Mucosa of descending colon (tissue), 3 donors: Measurements from ENCODE around the gene SPG11. TPM values are rescaled to one million over a fixed set of nuclear protein-coding genes. Genes with fewer than 3 reads are reported as not detected.

Experiments
- ATAC-seq: fragments of 200-7000 bp; cut with Tn5 transposase; one replicate; pipeline ENCODE4 v1.9.1; 2020; ENCODE audit warnings: mild to moderate bottlenecking, moderate library complexity
- DNase-seq, 3 donors: peaks; one replicate each; pipeline ENCODE4 v3.0.0-alpha.2; 2020
- H3K36me3 ChIP-seq: fragments of 200-600 bp; one replicate; pipeline ENCODE4 v1.8.0; 2021; ENCODE audit warnings: low read depth, mild to moderate bottlenecking
- H3K4me1 ChIP-seq: fragments of 200-600 bp; one replicate; pipeline ENCODE4 v1.8.0; 2021; ENCODE audit warnings: low read depth, mild to moderate bottlenecking
- H3K4me3 ChIP-seq: fragments of 200-600 bp; one replicate; pipeline ENCODE4 v1.8.0; 2021; ENCODE audit warnings: mild to moderate bottlenecking
- H3K9me3 ChIP-seq: fragments of 200-600 bp; one replicate; pipeline ENCODE4 v1.8.0; 2021; ENCODE audit warnings: mild to moderate bottlenecking
- intact Hi-C, 2 donors: fragments of 100-400 bp; cut with DNase I in 1 of 2; cut with micrococcal nuclease in 1 of 2; formaldehyde crosslinking; loops; one replicate each; pipeline versions ENCODE4 v1.11.0 to v1.11.1; 2022; cut with DNase I, micrococcal nuclease
- long read RNA-seq, 2 donors: library from polyadenylated mRNA; unstranded; transcript quantifications; one replicate each; pipeline ENCODE4 v2.0.0, GENCODE V29; 2019 to 2021
- total RNA-seq, 3 donors: library from RNA; stranded (reverse); fragmentation: NEBNext Ultra II Directional in 2 of 3; extraction: Animal tissue kit (Norgen Biotek cat#: 25700) in 2 of 3; gene quantifications; one replicate each; pipeline versions ENCODE4 v1.2.1 to v1.2.4, GENCODE V29; 2021 to 2023
- TF ChIP-seq, protein P1 (sequence below): fragments of 200-600 bp; IDR thresholded peaks from one replicate; pipeline ENCODE4 v1.8.0; 2022; ENCODE audit warnings: antibody characterized with exemption, mild to moderate bottlenecking
- donor health status: DM: no; HTN: no; CAD: no; lungs with moderate emphysema.
- donor health status: DM: no; HTN: no; CAD: no.
- donor health status: DM: no; HTN: yes; CAD: no.

Gene SPG11, protein sequence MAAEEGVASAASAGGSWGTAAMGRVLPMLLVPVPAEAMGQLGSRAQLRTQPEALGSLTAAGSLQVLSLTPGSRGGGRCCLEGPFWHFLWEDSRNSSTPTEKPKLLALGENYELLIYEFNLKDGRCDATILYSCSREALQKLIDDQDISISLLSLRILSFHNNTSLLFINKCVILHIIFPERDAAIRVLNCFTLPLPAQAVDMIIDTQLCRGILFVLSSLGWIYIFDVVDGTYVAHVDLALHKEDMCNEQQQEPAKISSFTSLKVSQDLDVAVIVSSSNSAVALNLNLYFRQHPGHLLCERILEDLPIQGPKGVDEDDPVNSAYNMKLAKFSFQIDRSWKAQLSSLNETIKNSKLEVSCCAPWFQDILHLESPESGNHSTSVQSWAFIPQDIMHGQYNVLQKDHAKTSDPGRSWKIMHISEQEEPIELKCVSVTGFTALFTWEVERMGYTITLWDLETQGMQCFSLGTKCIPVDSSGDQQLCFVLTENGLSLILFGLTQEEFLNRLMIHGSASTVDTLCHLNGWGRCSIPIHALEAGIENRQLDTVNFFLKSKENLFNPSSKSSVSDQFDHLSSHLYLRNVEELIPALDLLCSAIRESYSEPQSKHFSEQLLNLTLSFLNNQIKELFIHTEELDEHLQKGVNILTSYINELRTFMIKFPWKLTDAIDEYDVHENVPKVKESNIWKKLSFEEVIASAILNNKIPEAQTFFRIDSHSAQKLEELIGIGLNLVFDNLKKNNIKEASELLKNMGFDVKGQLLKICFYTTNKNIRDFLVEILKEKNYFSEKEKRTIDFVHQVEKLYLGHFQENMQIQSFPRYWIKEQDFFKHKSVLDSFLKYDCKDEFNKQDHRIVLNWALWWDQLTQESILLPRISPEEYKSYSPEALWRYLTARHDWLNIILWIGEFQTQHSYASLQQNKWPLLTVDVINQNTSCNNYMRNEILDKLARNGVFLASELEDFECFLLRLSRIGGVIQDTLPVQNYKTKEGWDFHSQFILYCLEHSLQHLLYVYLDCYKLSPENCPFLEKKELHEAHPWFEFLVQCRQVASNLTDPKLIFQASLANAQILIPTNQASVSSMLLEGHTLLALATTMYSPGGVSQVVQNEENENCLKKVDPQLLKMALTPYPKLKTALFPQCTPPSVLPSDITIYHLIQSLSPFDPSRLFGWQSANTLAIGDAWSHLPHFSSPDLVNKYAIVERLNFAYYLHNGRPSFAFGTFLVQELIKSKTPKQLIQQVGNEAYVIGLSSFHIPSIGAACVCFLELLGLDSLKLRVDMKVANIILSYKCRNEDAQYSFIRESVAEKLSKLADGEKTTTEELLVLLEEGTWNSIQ (N-terminal part only)
- total RNA-seq: 100 to 1,000 TPM in 1 of 3 donors, 10 to 100 TPM in 2; 89.9 to 135 (median 90.6) TPM
- long read RNA-seq, donor 1, partial matches to known transcripts: 8 of 11 reads
- long read RNA-seq, donor 1, other reads (novel, unspliced or antisense): 3 of 11 reads
- long read RNA-seq, donor 2, partial matches to known transcripts: 4 of 10 reads
- long read RNA-seq, donor 2, other reads (novel, unspliced or antisense): 2 of 10 reads

DNA sequence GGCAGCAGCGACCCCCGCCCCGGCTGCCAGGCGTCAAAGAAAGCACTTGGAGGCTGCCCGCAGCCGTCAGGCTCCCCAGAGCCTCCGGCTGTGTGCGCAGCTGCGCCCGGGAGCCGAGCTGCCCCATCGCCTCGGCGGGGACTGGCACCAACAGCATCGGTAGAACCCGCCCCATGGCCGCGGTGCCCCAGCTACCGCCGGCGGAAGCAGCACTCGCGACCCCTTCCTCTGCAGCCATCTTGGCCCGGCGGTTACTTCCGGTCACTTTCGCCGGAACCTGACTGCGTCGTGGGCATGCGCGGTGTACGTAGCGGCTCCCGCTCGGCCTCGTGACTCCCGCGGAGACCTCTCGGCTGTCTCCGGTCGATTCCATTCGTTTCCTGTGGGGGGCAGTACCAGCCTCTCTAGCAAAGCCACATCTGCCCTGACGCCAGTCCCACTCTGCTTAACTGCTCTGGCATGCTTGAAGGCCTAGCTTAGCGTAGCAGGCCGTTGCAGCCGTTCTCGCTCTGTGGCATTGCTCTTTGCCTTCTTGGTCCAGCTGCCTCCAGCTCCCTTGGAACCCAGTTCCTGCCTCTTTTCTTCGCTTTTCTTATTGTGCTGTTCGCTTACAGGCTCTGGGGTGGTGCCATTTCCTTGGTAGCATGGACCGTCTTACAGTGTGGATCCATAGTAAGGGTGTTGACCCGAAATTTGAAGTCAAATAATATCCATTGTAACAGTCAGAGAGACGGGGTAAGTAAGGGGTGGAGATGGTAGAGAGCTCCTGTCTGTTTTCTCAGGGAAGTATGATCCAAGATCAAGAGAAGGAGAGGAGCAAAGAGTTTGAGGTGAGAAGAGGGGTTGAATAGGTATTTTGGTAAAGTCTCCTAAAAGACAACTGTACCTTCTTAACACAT lies at the start of gene SPG11:
SPG11 (minus strand) TSS at position 253 of the 899 bp plus-strand sequence; CDS start at position 238, 15 bp downstream.
- intact Hi-C loops: loop anchor here (5.0 to 10.0 kb wide), 2 partner anchors 64 to 71 kb away; partner anchors contain the start of gene TRIM69 (in 1 of the 2)
- H3K9me3 ChIP-seq: no peaks in the 10 kb centered on the region
- peak within 1 kb of the TSS; percentile 94 for H3K4me3 ChIP-seq
- DNase-seq (peak; percentile 99), ATAC-seq (peak; percentile 96)
- no peaks in the 10 kb centered on the region for H3K36me3 ChIP-seq
- TF ChIP-seq, protein P1, sequence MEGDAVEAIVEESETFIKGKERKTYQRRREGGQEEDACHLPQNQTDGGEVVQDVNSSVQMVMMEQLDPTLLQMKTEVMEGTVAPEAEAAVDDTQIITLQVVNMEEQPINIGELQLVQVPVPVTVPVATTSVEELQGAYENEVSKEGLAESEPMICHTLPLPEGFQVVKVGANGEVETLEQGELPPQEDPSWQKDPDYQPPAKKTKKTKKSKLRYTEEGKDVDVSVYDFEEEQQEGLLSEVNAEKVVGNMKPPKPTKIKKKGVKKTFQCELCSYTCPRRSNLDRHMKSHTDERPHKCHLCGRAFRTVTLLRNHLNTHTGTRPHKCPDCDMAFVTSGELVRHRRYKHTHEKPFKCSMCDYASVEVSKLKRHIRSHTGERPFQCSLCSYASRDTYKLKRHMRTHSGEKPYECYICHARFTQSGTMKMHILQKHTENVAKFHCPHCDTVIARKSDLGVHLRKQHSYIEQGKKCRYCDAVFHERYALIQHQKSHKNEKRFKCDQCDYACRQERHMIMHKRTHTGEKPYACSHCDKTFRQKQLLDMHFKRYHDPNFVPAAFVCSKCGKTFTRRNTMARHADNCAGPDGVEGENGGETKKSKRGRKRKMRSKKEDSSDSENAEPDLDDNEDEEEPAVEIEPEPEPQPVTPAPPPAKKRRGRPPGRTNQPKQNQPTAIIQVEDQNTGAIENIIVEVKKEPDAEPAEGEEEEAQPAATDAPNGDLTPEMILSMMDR: peak; percentile 90
- H3K4me1 ChIP-seq: peaks cover 12% of the 10 kb centered on the region

DNA sequence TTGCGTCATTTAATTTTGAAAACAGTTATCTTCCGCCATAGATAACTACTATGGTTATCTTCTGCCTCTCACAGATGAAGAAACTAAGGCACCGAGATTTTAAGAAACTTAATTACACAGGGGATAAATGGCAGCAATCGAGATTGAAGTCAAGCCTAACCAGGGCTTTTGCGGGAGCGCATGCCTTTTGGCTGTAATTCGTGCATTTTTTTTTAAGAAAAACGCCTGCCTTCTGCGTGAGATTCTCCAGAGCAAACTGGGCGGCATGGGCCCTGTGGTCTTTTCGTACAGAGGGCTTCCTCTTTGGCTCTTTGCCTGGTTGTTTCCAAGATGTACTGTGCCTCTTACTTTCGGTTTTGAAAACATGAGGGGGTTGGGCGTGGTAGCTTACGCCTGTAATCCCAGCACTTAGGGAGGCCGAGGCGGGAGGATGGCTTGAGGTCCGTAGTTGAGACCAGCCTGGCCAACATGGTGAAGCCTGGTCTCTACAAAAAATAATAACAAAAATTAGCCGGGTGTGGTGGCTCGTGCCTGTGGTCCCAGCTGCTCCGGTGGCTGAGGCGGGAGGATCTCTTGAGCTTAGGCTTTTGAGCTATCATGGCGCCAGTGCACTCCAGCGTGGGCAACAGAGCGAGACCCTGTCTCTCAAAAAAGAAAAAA lies 49.0 kb upstream of the SPG11 start:
- TF ChIP-seq, protein P1: no peak
- Histone ChIP-seq H3K9me3 (no peaks in the 10 kb centered on the region), H3K4me3 (peak overlapping the region; percentile 98), H3K4me1 (peaks cover 28% of the 10 kb centered on the region), H3K36me3 (peaks cover 16% of the 10 kb centered on the region)
- peak; percentile 71 to 94 (median 74) for DNase-seq
- ATAC-seq: peak; percentile 63
- intact Hi-C loops: no loop called here

DNA sequence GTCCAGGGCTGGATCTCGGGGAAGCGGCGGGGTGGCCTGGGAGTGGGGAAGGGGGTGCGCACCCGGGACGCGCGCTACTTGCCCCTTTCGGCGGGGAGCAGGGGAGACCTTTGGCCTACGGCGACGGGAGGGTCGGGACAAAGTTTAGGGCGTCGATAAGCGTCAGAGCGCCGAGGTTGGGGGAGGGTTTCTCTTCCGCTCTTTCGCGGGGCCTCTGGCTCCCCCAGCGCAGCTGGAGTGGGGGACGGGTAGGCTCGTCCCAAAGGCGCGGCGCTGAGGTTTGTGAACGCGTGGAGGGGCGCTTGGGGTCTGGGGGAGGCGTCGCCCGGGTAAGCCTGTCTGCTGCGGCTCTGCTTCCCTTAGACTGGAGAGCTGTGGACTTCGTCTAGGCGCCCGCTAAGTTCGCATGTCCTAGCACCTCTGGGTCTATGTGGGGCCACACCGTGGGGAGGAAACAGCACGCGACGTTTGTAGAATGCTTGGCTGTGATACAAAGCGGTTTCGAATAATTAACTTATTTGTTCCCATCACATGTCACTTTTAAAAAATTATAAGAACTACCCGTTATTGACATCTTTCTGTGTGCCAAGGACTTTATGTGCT lies 48.4 kb upstream of the SPG11 start:
- Histone ChIP-seq H3K4me3 (peak overlapping the region; percentile 98), H3K36me3 (peaks cover 15% of the 10 kb centered on the region), H3K4me1 (peaks cover 34% of the 10 kb centered on the region), H3K9me3 (no peaks in the 10 kb centered on the region)
- intact Hi-C loops: no loop called here
- ATAC-seq (peak; percentile 50), DNase-seq (peak in 2 of 3 donors; percentile 62 to 81)
- TF ChIP-seq, protein P1: no peak

DNA sequence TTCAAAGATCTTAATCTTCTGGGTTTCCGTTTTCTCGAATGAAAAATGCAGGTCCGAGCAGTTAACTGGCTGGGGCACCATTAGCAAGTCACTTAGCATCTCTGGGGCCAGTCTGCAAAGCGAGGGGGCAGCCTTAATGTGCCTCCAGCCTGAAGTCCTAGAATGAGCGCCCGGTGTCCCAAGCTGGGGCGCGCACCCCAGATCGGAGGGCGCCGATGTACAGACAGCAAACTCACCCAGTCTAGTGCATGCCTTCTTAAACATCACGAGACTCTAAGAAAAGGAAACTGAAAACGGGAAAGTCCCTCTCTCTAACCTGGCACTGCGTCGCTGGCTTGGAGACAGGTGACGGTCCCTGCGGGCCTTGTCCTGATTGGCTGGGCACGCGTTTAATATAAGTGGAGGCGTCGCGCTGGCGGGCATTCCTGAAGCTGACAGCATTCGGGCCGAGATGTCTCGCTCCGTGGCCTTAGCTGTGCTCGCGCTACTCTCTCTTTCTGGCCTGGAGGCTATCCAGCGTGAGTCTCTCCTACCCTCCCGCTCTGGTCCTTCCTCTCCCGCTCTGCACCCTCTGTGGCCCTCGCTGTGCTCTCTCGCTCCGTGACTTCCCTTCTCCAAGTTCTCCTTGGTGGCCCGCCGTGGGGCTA lies 47.8 kb upstream of the SPG11 start, which contains the start of the genes B2M and PATL2:
B2M (plus strand) TSS at position 422 of the 647 bp plus-strand sequence; CDS start at position 452, 30 bp downstream.
PATL2 (minus strand) TSS at position 228 of the 647 bp plus-strand sequence. CDS start 34,833 bp downstream, outside the sequence.
- ATAC-seq (peak; percentile 87), DNase-seq (peak; percentile 95 to 98 (median 97))
- H3K36me3 ChIP-seq: peaks cover 8% of the 10 kb centered on the region
- H3K4me3 ChIP-seq: peak within 1 kb of the TSS; percentile 98
- no peaks in the 10 kb centered on the region for H3K9me3 ChIP-seq
- TF ChIP-seq, protein P1: no peak
- H3K4me1 ChIP-seq: peaks cover 37% of the 10 kb centered on the region
- intact Hi-C loops: no loop called here
